CD4-positive, alpha-beta T cell (primary cell): Measurements from ENCODE around the gene CYP26C1. TPM values are rescaled to one million over a fixed set of nuclear protein-coding genes. Genes with fewer than 3 reads are reported as not detected.

Source experiments
- ATAC-seq: fragments of 200-7000 bp; cut with Tn5 transposase; one replicate; pipeline ENCODE4 v1.10.0; 2022; ENCODE audit warnings: mild to moderate bottlenecking; ENCODE audit not compliant: poor library complexity
- CTCF ChIA-PET: fragments of 350-600 bp; sonication (Branson Sonifier 250); formaldehyde crosslinking; loops from one replicate; lab custom pipeline; 2021; ENCODE audit warnings: antibody characterized with exemption, inconsistent platforms; lab: Charles Lee
- POLR2A ChIA-PET: fragments of 350-600 bp; sonication (Branson Sonifier 250); formaldehyde crosslinking; loops from one replicate; lab custom pipeline; 2021; ENCODE audit warnings: antibody characterized with exemption, inconsistent platforms; lab: Charles Lee
- DNase-seq, 14 experiments: peaks; one replicate each; pipeline ENCODE4 v3.0.0-alpha.2; 2013 to 2020; ENCODE audit warnings: mixed read lengths in 2 of 14
- H3K27ac ChIP-seq, 2 donors: one replicate each; pipeline versions ENCODE4 v1.5.1 to v1.7.0; 2013; ENCODE audit warnings: low read length in 2 of 2, low read depth in 1 of 2, mild to moderate bottlenecking in 1 of 2
- H3K27me3 ChIP-seq, 2 experiments: 1 replicate in 1 of 2; 2 replicates in 1 of 2; pipeline versions ENCODE4 v1.6.1 to v1.7.0; 2013; ENCODE audit warnings: low read length in 2 of 2, control low read depth in 1 of 2, mild to moderate bottlenecking in 1 of 2, moderate library complexity in 1 of 2; ENCODE audit not compliant: insufficient read depth in 2 of 2, control insufficient read depth in 1 of 2
- H3K36me3 ChIP-seq: one replicate; pipeline ENCODE4 v1.6.1; 2013; ENCODE audit warnings: low read length, control low read depth; ENCODE audit not compliant: insufficient read depth
- H3K4me1 ChIP-seq: one replicate; pipeline ENCODE4 v1.6.1; 2013; ENCODE audit warnings: low read length, control low read depth; ENCODE audit not compliant: insufficient read depth
- H3K4me3 ChIP-seq: one replicate; pipeline ENCODE4 v1.5.1; 2013; ENCODE audit warnings: mild to moderate bottlenecking, low read length, moderate library complexity
- H3K9me3 ChIP-seq, 2 experiments: 1 replicate in 1 of 2; 2 replicates in 1 of 2; pipeline versions ENCODE4 v1.6.1 to v1.7.0; 2013; ENCODE audit warnings: low read length in 2 of 2, mild to moderate bottlenecking in 2 of 2, control low read depth in 1 of 2, moderate library complexity in 1 of 2; ENCODE audit not compliant: control insufficient read depth in 1 of 2, insufficient read depth in 1 of 2
- H3K27ac Mint-ChIP-seq: one replicate; pipeline ENCODE4 v1.8.0; 2020; ENCODE audit warnings: mixed read lengths
- H3K27me3 Mint-ChIP-seq: one replicate; pipeline ENCODE4 v1.8.0; 2021; ENCODE audit warnings: mixed read lengths
- H3K36me3 Mint-ChIP-seq: one replicate; pipeline ENCODE4 v1.8.0; 2021; ENCODE audit warnings: low read depth, mixed read lengths
- H3K4me1 Mint-ChIP-seq: one replicate; pipeline ENCODE4 v1.8.0; 2021; ENCODE audit warnings: low read depth, mixed read lengths
- H3K4me3 Mint-ChIP-seq: one replicate; pipeline ENCODE4 v1.8.0; 2020; ENCODE audit warnings: mild to moderate bottlenecking, mixed read lengths
- H3K9me3 Mint-ChIP-seq: one replicate; pipeline ENCODE4 v1.8.0; 2020; ENCODE audit warnings: mixed read lengths
- CTCF ChIP-seq: fragments of 200-600 bp; IDR thresholded peaks from one replicate; pipeline ENCODE4 v1.8.0; 2022; ENCODE audit warnings: antibody characterized with exemption, mild to moderate bottlenecking
- intact Hi-C, 2 experiments: fragments of 100-400 bp; cut with DNase I in 1 of 2; cut with micrococcal nuclease in 1 of 2; formaldehyde crosslinking; loops; one replicate each; pipeline versions ENCODE4 v1.15.1 to v1.9.0; 2023 to 2025; cut with DNase I, micrococcal nuclease
- total RNA-seq, 174 experiments: library from RNA in 2 of 174; stranded (reverse) in 2 of 174; gene quantifications; one replicate each; pipeline ENCODE4 v1.2.3 and lab custom pipeline; 2021 to 2026

Gene CYP26C1
- total RNA-seq, 2 experiments from 2014 or later, result 0.14 TPM; not detected in 1

GRCh38 chr10:93026072-93026471 is 34.5 kb upstream of the CYP26C1 start:
- CTCF ChIA-PET, result interaction anchor here (0.5 kb wide), 1 partner anchor 1452 kb away, joined by 3 read pairs; no protein-coding TSS in a partner anchor
- POLR2A ChIA-PET, result no interaction called here

GRCh38 chr10:93027508-93027907 is 33.1 kb upstream of the CYP26C1 start:
- no peak for TF ChIP-seq CTCF
- peaks cover 4% of the 10 kb centered on the region for H3K36me3 ChIP-seq
- no peaks in the 10 kb centered on the region for H3K27me3 ChIP-seq
- no peaks in the 10 kb centered on the region for H3K4me1 ChIP-seq
- H3K9me3 ChIP-seq, result no peaks in the 10 kb centered on the region
- intact Hi-C loops, result no loop called here
- CTCF ChIA-PET, result no interaction called here
- no peaks in the 10 kb centered on the region for H3K4me1 Mint-ChIP-seq
- no peaks in the 10 kb centered on the region for H3K9me3 Mint-ChIP-seq
- no peaks in the 10 kb centered on the region for H3K27me3 Mint-ChIP-seq
- peaks cover 32% of the 10 kb centered on the region for H3K36me3 Mint-ChIP-seq
- no peak overlapping the region for H3K27ac ChIP-seq
- H3K4me3 Mint-ChIP-seq, result no peak overlapping the region
- POLR2A ChIA-PET, result no interaction called here
- DNase-seq (no peak), ATAC-seq (no peak)
- no peak overlapping the region for H3K4me3 ChIP-seq
- H3K27ac Mint-ChIP-seq, result no peak overlapping the region

More at GRCh38 chr10:93026072-93026471, 34.5 kb upstream of the CYP26C1 start:
- TF ChIP-seq CTCF, result no peak
- Histone ChIP-seq H3K36me3 (peaks cover 4% of the 10 kb centered on the region), H3K27me3 (no peaks in the 10 kb centered on the region), H3K4me1 (no peaks in the 10 kb centered on the region), H3K4me3 (no peak overlapping the region), H3K9me3 (no peaks in the 10 kb centered on the region), H3K27ac (no peak overlapping the region)
- no peak for ATAC-seq
- Mint-ChIP-seq H3K27ac (no peak overlapping the region), H3K4me1 (no peaks in the 10 kb centered on the region), H3K9me3 (no peaks in the 10 kb centered on the region), H3K4me3 (no peak overlapping the region), H3K36me3 (peaks cover 37% of the 10 kb centered on the region), H3K27me3 (no peaks in the 10 kb centered on the region)
- intact Hi-C loops, result no loop called here
- DNase-seq, result no peak

GRCh38 chr10:93028883-93029282 is 31.7 kb upstream of the CYP26C1 start:
- Histone ChIP-seq H3K36me3 (peaks cover 4% of the 10 kb centered on the region), H3K27ac (no peak overlapping the region), H3K27me3 (no peaks in the 10 kb centered on the region), H3K9me3 (no peaks in the 10 kb centered on the region), H3K4me3 (no peak overlapping the region), H3K4me1 (no peaks in the 10 kb centered on the region)
- POLR2A ChIA-PET, result no interaction called here
- no peak for TF ChIP-seq CTCF
- Mint-ChIP-seq H3K27ac (no peak overlapping the region), H3K4me1 (no peaks in the 10 kb centered on the region), H3K4me3 (no peak overlapping the region), H3K9me3 (no peaks in the 10 kb centered on the region), H3K36me3 (peaks cover 33% of the 10 kb centered on the region), H3K27me3 (no peaks in the 10 kb centered on the region)
- no peak for DNase-seq
- no peak for ATAC-seq
- intact Hi-C loops, result no loop called here
- CTCF ChIA-PET, result no interaction called here
